GM12878 (cell line): Measurements from ENCODE around the gene DCUN1D3. TPM values are rescaled to one million over a fixed set of nuclear protein-coding genes. Genes with fewer than 3 reads are reported as not detected.

ENCODE experiments used
- BCL11A ChIP-seq: IDR thresholded peaks from 2 replicates; pipeline ENCODE4 v1.6.1; 2011; ENCODE audit warnings: low read depth, low read length
- CEBPZ ChIP-seq: fragments of 150-350 bp; IDR thresholded peaks from 2 replicates; pipeline ENCODE4 v1.6.1; 2016; ENCODE audit warnings: low read depth, low read length
- E4F1 ChIP-seq: fragments of 450-650 bp; IDR thresholded peaks from 2 replicates; pipeline ENCODE4 v1.6.1; 2018; ENCODE audit warnings: borderline replicate concordance, mild to moderate bottlenecking; ENCODE audit not compliant: partially characterized antibody
- ELK1 ChIP-seq: IDR thresholded peaks from 2 replicates; pipeline ENCODE4 v1.6.1; 2012; ENCODE audit warnings: low read depth, low read length, improper control_type of control experiment
- EZH2 ChIP-seq: IDR thresholded peaks from 2 replicates; pipeline ENCODE4 v1.6.1; 2012; ENCODE audit warnings: low read depth, mild to moderate bottlenecking, control low read depth, inconsistent platforms, low read length, borderline replicate concordance; ENCODE audit not compliant: control insufficient read depth
- HCFC1 ChIP-seq: fragments of 150-350 bp; IDR thresholded peaks from 2 replicates; pipeline ENCODE4 v1.6.1; 2014; ENCODE audit warnings: low read length
- HDAC2 ChIP-seq: fragments of 200-600 bp; sonication (generic); IDR thresholded peaks from 2 replicates; pipeline ENCODE4 v1.6.1; 2017
- JUNB ChIP-seq: IDR thresholded peaks from 2 replicates; pipeline ENCODE4 v1.6.1; 2016; ENCODE audit warnings: antibody characterized with exemption, mild to moderate bottlenecking
- MLLT1 ChIP-seq: fragments of 450-650 bp; IDR thresholded peaks from 2 replicates; pipeline ENCODE4 v1.6.1; 2016; ENCODE audit warnings: mild to moderate bottlenecking
- MTA2 ChIP-seq: fragments of 450-650 bp; IDR thresholded peaks from 2 replicates; pipeline ENCODE4 v1.6.1; 2016; ENCODE audit warnings: low read depth, mild to moderate bottlenecking, moderate library complexity
- MYB ChIP-seq: fragments of 150-350 bp; IDR thresholded peaks from 2 replicates; pipeline ENCODE4 v1.6.1; 2014; ENCODE audit warnings: mild to moderate bottlenecking, low read depth, low read length, borderline replicate concordance
- RAD51 ChIP-seq: fragments of 450-650 bp; IDR thresholded peaks from 2 replicates; pipeline ENCODE4 v1.6.1; 2016; ENCODE audit warnings: moderate library complexity, mild to moderate bottlenecking, inconsistent platforms
- SIN3A ChIP-seq: IDR thresholded peaks from 2 replicates; pipeline ENCODE4 v1.6.1; 2012; ENCODE audit warnings: low read depth, low read length, improper control_type of control experiment
- SKIL ChIP-seq: fragments of 450-650 bp; IDR thresholded peaks from 2 replicates; pipeline ENCODE4 v1.6.1; 2017; ENCODE audit warnings: mild to moderate bottlenecking, low read depth, inconsistent platforms; ENCODE audit not compliant: poor library complexity, severe bottlenecking
- SP1 ChIP-seq: IDR thresholded peaks from one replicate; pipeline ENCODE4 v1.6.1; 2011; ENCODE audit warnings: low read depth, low read length
- STAT3 ChIP-seq: IDR thresholded peaks from 2 replicates; pipeline ENCODE4 v1.6.1; 2011; ENCODE audit warnings: low read depth, low read length, improper control_type of control experiment
- SUPT20H ChIP-seq: IDR thresholded peaks from 2 replicates; pipeline ENCODE4 v1.6.1; 2011; ENCODE audit warnings: low read depth, mild to moderate bottlenecking, low read length, moderate library complexity, borderline replicate concordance; ENCODE audit not compliant: control insufficient read depth
- ZNF622 ChIP-seq: fragments of 450-650 bp; IDR thresholded peaks from 2 replicates; pipeline ENCODE4 v1.6.1; 2017; ENCODE audit warnings: mild to moderate bottlenecking, inconsistent platforms
- polyA plus RNA-seq, 11 experiments: library from polyadenylated mRNA; depleted of rRNA in 4 of 11; unstranded in 6 of 11; stranded (reverse) in 5 of 11; fragments of >200 nt; fragmentation: Nextera tagmentation in 4 of 11; fragmentation: Illumina TruSeq in 1 of 11; extraction: Ambion mirVana in 4 of 11; extraction: Trizol in 1 of 11; gene quantifications; 1 replicate in 1 of 11; 2 replicates in 10 of 11; pipeline versions ENCODE4 v1.2.1 to v1.2.3, GENCODE V29; 2011 to 2016; ENCODE audit warnings: inconsistent platforms in 2 of 11, missing spikeins in 2 of 11, low read depth in 1 of 11
- total RNA-seq, 4 experiments: library from RNA; depleted of rRNA in 3 of 4; stranded (reverse); fragments of >200 nt in 3 of 4; fragmentation: Illumina TruSeq in 1 of 4; extraction: Trizol in 1 of 4; gene quantifications; 2 replicates each; pipeline versions ENCODE4 v1.2.1 to v1.2.3, GENCODE V29; 2013 to 2021

Gene DCUN1D3
- total and polyA plus RNA-seq, 10 of the 15 experiments (the other 5 are each of a cell fraction or from before 2014, with no cell fraction given), result 0.47 to 4.5 (median 1.9) TPM

GRCh38 chr16:20865420-20866131 lies 34.6 kb downstream of the DCUN1D3 start (continued):
- TF ChIP-seq STAT3 (no peak), HCFC1 (no peak), SKIL (peak; percentile 97), SIN3A (no peak), EZH2 (no peak), MTA2 (peak; percentile 89), MYB (no peak), SUPT20H (no peak), RAD51 (no peak), HDAC2 (no peak), ZNF622 (no peak), SP1 (no peak), JUNB (peak; percentile 95), MLLT1 (no peak), E4F1 (no peak), CEBPZ (no peak), BCL11A (peak; percentile 91), ELK1 (no peak)
